H9 (cell line): ENCODE data around the gene SF3B5. TPM values are rescaled to one million over a fixed set of nuclear protein-coding genes. Genes with fewer than 3 reads are reported as not detected.
A peak's percentile ranks its signal among the peaks of the same experiment; 100 is the strongest.

Experiments used
- DNase-seq: peaks from one replicate; pipeline ENCODE4 v3.0.0-alpha.2; 2017
- H2AFZ ChIP-seq: one replicate; pipeline ENCODE4 v1.6.1; 2013; ENCODE audit warnings: mild to moderate bottlenecking, low read length, control low read depth, moderate library complexity
- H2AK5ac ChIP-seq: 2 replicates; pipeline ENCODE4 v1.6.1; 2013; ENCODE audit warnings: low read length, control low read depth, mixed read lengths; ENCODE audit not compliant: insufficient read length
- H2BK120ac ChIP-seq: one replicate; pipeline ENCODE4 v1.6.1; 2013; ENCODE audit warnings: low read depth, mild to moderate bottlenecking, low read length, control low read depth, inconsistent platforms; ENCODE audit not compliant: poor library complexity, severe bottlenecking
- H2BK12ac ChIP-seq: 2 replicates; pipeline ENCODE4 v1.6.1; 2013; ENCODE audit warnings: low read length, control low read depth, mixed read lengths, low read depth; ENCODE audit not compliant: insufficient read length
- H2BK15ac ChIP-seq: 2 replicates; pipeline ENCODE4 v1.6.1; 2013; ENCODE audit warnings: low read depth, low read length, control low read depth
- H2BK20ac ChIP-seq: one replicate; pipeline ENCODE4 v1.6.1; 2013; ENCODE audit warnings: low read depth, mild to moderate bottlenecking, low read length, control low read depth, inconsistent platforms; ENCODE audit not compliant: poor library complexity, severe bottlenecking
- H2BK5ac ChIP-seq: 2 replicates; pipeline ENCODE4 v1.6.1; 2013; ENCODE audit warnings: low read length, control low read depth, mixed read lengths; ENCODE audit not compliant: insufficient read length
- H3K14ac ChIP-seq: 2 replicates; pipeline ENCODE4 v1.6.1; 2013; ENCODE audit warnings: low read length, control low read depth; ENCODE audit not compliant: insufficient read depth
- H3K18ac ChIP-seq: 2 replicates; pipeline ENCODE4 v1.6.1; 2013; ENCODE audit warnings: low read depth, mild to moderate bottlenecking, mixed read lengths, low read length, control low read depth; ENCODE audit not compliant: insufficient read length
- H3K23ac ChIP-seq: 2 replicates; pipeline ENCODE4 v1.6.1; 2013; ENCODE audit warnings: low read length, control low read depth, mixed read lengths, low read depth; ENCODE audit not compliant: insufficient read length
- H3K23me2 ChIP-seq: 2 replicates; pipeline ENCODE4 v1.6.1; 2013; ENCODE audit warnings: low read depth, mild to moderate bottlenecking, mixed read lengths, low read length, control low read depth; ENCODE audit not compliant: insufficient read length, poor library complexity, severe bottlenecking
- H3K27ac ChIP-seq: 2 replicates; pipeline ENCODE4 v1.5.1; 2013; ENCODE audit warnings: low read length, control low read depth, mixed read lengths, low read depth; ENCODE audit not compliant: insufficient read length
- H3K27me3 ChIP-seq: 2 replicates; pipeline ENCODE4 v1.6.1; 2013; ENCODE audit warnings: low read length, control low read depth, inconsistent platforms; ENCODE audit not compliant: insufficient read depth
- H3K4ac ChIP-seq: 2 replicates; pipeline ENCODE4 v1.6.1; 2013; ENCODE audit warnings: low read depth, mild to moderate bottlenecking, control low read depth, inconsistent platforms, low read length, moderate library complexity
- H3K4me1 ChIP-seq: 2 replicates; pipeline ENCODE4 v1.6.1; 2013; ENCODE audit warnings: low read length, control low read depth, inconsistent platforms; ENCODE audit not compliant: insufficient read depth
- H3K4me2 ChIP-seq: 2 replicates; pipeline ENCODE4 v1.6.1; 2013; ENCODE audit warnings: low read length, control low read depth, mixed read lengths; ENCODE audit not compliant: insufficient read length, insufficient read depth
- H3K56ac ChIP-seq: 2 replicates; pipeline ENCODE4 v1.6.1; 2013; ENCODE audit warnings: low read depth, mild to moderate bottlenecking, mixed read lengths, low read length, control low read depth; ENCODE audit not compliant: insufficient read length
- H3K79me1 ChIP-seq: 2 replicates; pipeline ENCODE4 v1.6.1; 2013; ENCODE audit warnings: low read depth, mild to moderate bottlenecking, moderate library complexity, low read length, control low read depth, inconsistent platforms; ENCODE audit not compliant: insufficient read depth, poor library complexity, severe bottlenecking
- H3K79me2 ChIP-seq: 2 replicates; pipeline ENCODE4 v1.6.1; 2013; ENCODE audit warnings: low read length, control low read depth, inconsistent platforms; ENCODE audit not compliant: insufficient read depth
- H3K9ac ChIP-seq: 2 replicates; pipeline ENCODE4 v1.6.1; 2013; ENCODE audit warnings: low read length, control low read depth, mixed read lengths; ENCODE audit not compliant: insufficient read length; ENCODE audit errors: extremely low read depth
- H3K9me3 ChIP-seq: one replicate; pipeline ENCODE4 v1.6.1; 2013; ENCODE audit warnings: low read depth, low read length, inconsistent platforms; ENCODE audit not compliant: control insufficient read depth
- H3T11ph ChIP-seq: one replicate; pipeline ENCODE4 v1.6.1; 2013; ENCODE audit warnings: mild to moderate bottlenecking, low read length, control low read depth, inconsistent platforms
- H4K20me1 ChIP-seq: one replicate; pipeline ENCODE4 v1.6.1; 2013; ENCODE audit not compliant: control insufficient read depth, insufficient read length, insufficient read depth
- H4K5ac ChIP-seq: 2 replicates; pipeline ENCODE4 v1.6.1; 2013; ENCODE audit warnings: low read depth, mild to moderate bottlenecking, mixed read lengths, low read length, control low read depth; ENCODE audit not compliant: insufficient read length
- H4K8ac ChIP-seq: replicated peaks from 2 replicates; pipeline ENCODE4 v1.6.1; 2013; ENCODE audit warnings: low read length, control low read depth, mixed read lengths, low read depth; ENCODE audit not compliant: insufficient read length
- H4K91ac ChIP-seq: 2 replicates; pipeline ENCODE4 v1.6.1; 2013; ENCODE audit warnings: low read depth, mild to moderate bottlenecking, moderate library complexity, mixed read lengths, low read length, control low read depth; ENCODE audit not compliant: insufficient read length
- H3K27ac Mint-ChIP-seq, 3 experiments: 2 replicates in 2 of 3; 3 replicates in 1 of 3; pipeline ENCODE4 v1.8.0; 2020 to 2021; ENCODE audit warnings: mixed read lengths in 3 of 3, mild to moderate bottlenecking in 1 of 3, moderate library complexity in 1 of 3
- H3K27me3 Mint-ChIP-seq: 2 replicates; pipeline ENCODE4 v1.8.0; 2021; ENCODE audit warnings: low read depth, mild to moderate bottlenecking, moderate library complexity, mixed read lengths
- H3K36me3 Mint-ChIP-seq, 3 experiments: 2 replicates in 2 of 3; 3 replicates in 1 of 3; pipeline ENCODE4 v1.8.0; 2020 to 2021; ENCODE audit warnings: low read depth in 3 of 3, mixed read lengths in 3 of 3; ENCODE audit not compliant: insufficient read depth in 1 of 3
- H3K4me1 Mint-ChIP-seq, 2 experiments: 2 replicates each; pipeline ENCODE4 v1.8.0; 2020; ENCODE audit warnings: mixed read lengths in 2 of 2
- H3K4me3 Mint-ChIP-seq, 2 experiments: 2 replicates in 1 of 2; 3 replicates in 1 of 2; pipeline ENCODE4 v1.8.0; 2020 to 2021; ENCODE audit warnings: mild to moderate bottlenecking in 2 of 2, mixed read lengths in 2 of 2, moderate library complexity in 1 of 2
- H3K9me3 Mint-ChIP-seq, 2 experiments: 2 replicates in 1 of 2; 3 replicates in 1 of 2; pipeline ENCODE4 v1.8.0; 2020; ENCODE audit warnings: mild to moderate bottlenecking in 2 of 2, mixed read lengths in 2 of 2, moderate library complexity in 1 of 2
- CTCF ChIP-seq: fragments of 200-600 bp; sonication (generic); conservative IDR thresholded peaks from 3 replicates; pipeline ENCODE4 v1.8.0; 2021; ENCODE audit warnings: antibody characterized with exemption, mild to moderate bottlenecking
- WGBS: extraction: QIAGEN DNeasy Blood & Tissue Kit; methylation state at CpG from one replicate; pipeline ENCODE4 v1.1.7; 2013; ENCODE audit warnings: missing lambda C conversion rate, low lambda C conversion rate, mixed read lengths; ENCODE audit not compliant: insufficient read length; ENCODE audit errors: extremely low coverage; 5-methylcytosine and 5-hydroxymethylcytosine counted together
- long read RNA-seq: library from polyadenylated mRNA; unstranded; transcript quantifications from one replicate; pipeline ENCODE4 v2.0.0, GENCODE V29; 2020
- total RNA-seq: library from RNA; stranded (reverse); gene quantifications from 2 replicates; pipeline ENCODE4 v1.2.1, GENCODE V29; 2021

SF3B5 gene
- 145 and 149 TPM in 2 replicates for total RNA-seq
- long read RNA-seq, transcript SF3B5-201 (1 exons, 693 nt) = major isoform, 36 of 36 reads
- long read RNA-seq, partial matches to known transcripts = 0 of 36 reads
- long read RNA-seq, other reads (novel, unspliced or antisense) = 0 of 36 reads

- Histone ChIP-seq H3K9ac (peak within 1 kb of the TSS; percentile 94), H2BK12ac (no peak within 1 kb of the TSS), H2BK5ac (no peak within 1 kb of the TSS), H4K8ac (no peak within 1 kb of the TSS), H3K23me2 (peaks cover 15% of the 10 kb centered on the region), H2AK5ac (no peak within 1 kb of the TSS), H3K4me1 (0 out of 2 replicates have a peak, but pooled peaks cover 3% of the 10 kb centered on the region), H4K5ac (peak within 1 kb of the TSS; percentile 37), H3K23ac (no peak within 1 kb of the TSS), H3K56ac (no peak within 1 kb of the TSS), H3K27me3 (no peaks in the 10 kb centered on the region), H2BK15ac (no peak within 1 kb of the TSS), H4K20me1 (no peaks in the 10 kb centered on the region), H3K18ac (peak within 1 kb of the TSS; percentile 88), H3T11ph (no peak within 1 kb of the TSS), H3K14ac (peak within 1 kb of the TSS; percentile 86), H3K4ac (no peak within 1 kb of the TSS; the same call in 1 of the 2 replicates), H4K91ac (no peak within 1 kb of the TSS), H2BK20ac (no peak within 1 kb of the TSS), H3K79me2 (peaks cover 11% of the 10 kb centered on the region), H3K9me3 (no peaks in the 10 kb centered on the region), H3K27ac (peak within 1 kb of the TSS; percentile 55), H3K4me2 (peak within 1 kb of the TSS; percentile 66), H2BK120ac (no peak within 1 kb of the TSS), H2AFZ (no peak within 1 kb of the TSS), H3K79me1 (peaks cover 11% of the 10 kb centered on the region)
- DNase-seq = peak; percentile 100
- Mint-ChIP-seq H3K27me3 (peaks cover 8% of the 10 kb centered on the region), H3K36me3 (peaks cover 0 to 5% (median 0%) of the 10 kb centered on the region in 3 experiments; a peak in 2 of 7 replicates), H3K27ac (peak within 1 kb of the TSS; percentile 96 to 98 (median 97)), H3K9me3 (no peaks in the 10 kb centered on the region), H3K4me3 (peak within 1 kb of the TSS; percentile 95 to 96), H3K4me1 (peaks cover 12 to 16% of the 10 kb centered on the region in 2 experiments)
- no peak for TF ChIP-seq CTCF
- no CpG with 5 or more reads among the region's 60 CpGs for WGBS
Observed at GRCh38 chr6:144095134-144096002, at the start of gene SF3B5. SF3B5 (minus strand) TSS chr6:144095573; CDS start chr6:144095497, 76 bp downstream.
